Fibroblast of skin of abdomen (primary cell): ENCODE data around the gene RHO.
"Not testable (repeated sequence)": the region's sequence is repeated elsewhere in the genome, so short reads cannot be mapped to it uniquely, and the experiment has no call there.

Experiments
- DNase-seq: peaks from one replicate; pipeline ENCODE4 v3.0.0-alpha.2; 2013

RHO gene

DNA sequence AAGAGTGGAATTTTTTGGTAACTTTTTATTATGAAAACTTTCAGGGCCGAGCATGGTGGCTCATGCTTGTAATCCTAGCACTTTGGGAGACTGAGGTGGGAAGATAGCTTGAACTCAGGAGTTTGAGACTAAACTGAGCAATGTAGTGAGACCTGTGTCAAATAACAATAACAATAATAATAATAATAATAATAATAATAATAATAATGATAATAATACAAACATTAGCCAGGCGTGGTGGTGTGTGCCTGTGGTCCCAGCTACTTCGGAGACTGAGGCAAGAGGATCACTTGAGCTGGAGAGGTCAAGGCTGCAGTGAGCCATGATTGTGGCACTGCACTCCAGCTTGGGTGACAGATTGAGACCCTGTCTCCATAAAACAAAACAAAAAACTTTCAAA is 17.5 kb downstream of the RHO start:
- not testable (repeated sequence) for DNase-seq

- DNase-seq: no peak
These were observed 18.8 kb downstream of the RHO start for GRCh38 chr3:129547241-129547640.

DNA sequence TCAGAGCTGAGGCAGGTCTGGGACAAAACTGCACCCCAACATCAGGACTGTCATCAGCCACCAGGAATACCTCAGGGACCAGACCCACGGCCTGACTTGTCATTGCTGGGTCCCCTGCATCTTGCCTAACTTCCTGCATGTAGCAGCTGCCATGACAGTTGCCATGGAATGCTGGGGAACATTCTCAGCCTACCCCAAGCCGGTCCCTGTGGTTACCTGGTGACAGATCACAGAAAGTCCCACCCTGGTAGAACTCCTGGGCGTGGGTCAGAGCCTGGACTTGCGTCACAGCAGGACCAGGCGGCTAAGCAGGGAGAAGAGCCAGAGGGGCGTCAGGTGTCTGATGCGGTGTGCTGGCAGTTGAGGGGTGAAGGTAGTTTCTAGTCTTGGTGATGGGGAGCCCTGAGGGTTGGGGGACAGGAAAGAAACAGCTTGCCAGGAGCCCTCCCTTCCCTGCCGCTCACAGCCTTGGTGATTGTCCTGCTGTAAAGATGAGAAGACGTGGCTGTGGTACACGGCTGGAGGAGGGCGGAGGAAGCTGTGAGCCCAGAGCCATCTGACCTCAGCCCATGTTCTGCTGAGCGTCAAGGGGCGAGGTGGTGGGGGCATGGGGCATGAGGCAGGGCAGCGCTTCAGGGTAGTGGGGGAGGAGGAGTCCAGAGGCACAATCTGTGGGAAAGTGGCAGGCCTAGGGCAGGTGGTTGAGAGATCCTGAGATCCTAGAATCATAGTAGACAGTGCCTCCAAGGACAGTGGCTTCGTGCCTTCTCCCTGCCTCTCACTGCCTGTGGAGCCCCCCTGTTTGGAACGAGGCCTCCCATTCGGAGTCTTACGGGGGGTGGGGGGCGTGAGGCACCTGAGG is 19.9 kb downstream of the RHO start:
- no peak for DNase-seq

DNA sequence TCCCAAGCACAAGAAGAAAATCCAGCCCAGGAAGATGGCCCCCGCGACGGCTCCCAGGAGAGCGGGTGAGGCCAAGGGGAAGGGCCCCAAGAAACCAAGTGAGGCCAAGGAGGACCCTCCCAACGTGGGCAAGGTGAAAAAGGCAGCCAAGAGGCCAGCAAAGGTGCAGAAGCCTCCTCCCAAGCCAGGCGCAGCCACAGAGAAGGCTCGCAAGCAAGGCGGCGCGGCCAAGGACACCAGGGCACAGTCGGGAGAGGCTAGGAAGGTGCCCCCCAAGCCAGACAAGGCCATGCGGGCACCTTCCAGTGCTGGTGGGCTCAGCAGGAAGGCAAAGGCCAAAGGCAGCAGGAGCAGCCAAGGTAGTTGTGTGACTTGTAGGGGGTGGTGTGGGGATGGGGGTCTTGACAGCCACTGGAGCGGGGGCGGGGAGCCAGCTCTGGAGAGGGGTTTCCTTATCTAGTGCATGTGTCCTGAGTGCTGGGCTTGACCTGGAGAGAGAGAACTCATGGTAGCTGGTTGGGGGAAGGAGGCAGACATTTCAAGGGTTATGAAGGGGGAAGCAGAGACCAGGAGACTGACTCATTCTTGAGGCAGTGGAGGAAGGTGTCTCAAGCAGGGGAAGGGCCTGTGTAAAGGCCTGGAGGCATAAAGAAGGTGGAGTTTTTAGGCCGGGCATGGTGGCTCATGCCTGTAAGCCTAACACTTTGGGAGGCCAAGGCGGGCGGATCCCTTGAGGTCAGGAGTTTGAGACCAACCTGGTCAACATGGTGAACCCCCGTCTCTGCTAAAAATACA is 20.8 kb downstream of the RHO start:
- peak; percentile 54 for DNase-seq

DNA sequence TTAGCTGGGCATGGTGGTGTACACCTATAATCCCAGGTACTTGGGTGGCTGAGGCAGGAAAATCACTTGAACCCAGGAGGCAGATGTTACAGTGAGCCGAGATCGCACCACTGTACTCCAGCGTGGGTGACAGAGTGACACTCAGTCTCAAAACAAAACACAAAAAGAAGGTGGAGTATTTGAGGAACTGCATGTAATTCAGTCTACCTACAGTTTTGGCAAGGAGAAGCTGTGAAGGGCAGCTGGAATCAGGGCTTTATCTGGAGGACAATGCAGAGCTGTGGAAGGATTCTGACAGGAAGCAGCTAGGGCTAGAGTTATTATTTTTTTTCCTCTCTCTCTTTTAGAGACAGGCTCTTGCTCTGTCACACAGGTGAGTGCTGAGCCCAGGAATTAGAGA is 21.4 kb downstream of the RHO start:
- DNase-seq: no peak

- DNase-seq: no peak
These were observed 24.0 kb downstream of the RHO start for GRCh38 chr3:129552287-129553050.

DNA sequence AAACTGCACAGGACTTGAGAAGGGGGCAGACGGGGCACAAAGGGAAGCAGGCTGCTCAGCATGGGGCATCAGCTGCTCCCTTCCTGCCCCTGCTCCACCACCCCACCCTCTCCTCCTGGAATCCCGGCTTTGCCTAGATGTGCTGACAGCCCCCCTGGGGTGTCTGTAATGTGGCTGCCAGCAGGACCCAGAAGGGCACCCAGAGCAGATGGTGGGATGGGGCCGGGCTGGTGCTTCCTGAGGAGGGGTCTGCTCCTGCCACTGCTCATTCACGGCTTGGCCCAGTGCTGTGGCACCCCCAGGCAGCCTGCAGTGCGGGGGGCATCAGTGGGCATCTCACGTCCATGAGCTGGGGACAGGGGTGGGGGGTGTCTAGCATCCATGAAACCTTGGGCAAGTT is 24.7 kb downstream of the RHO start:
- no peak for DNase-seq

DNA sequence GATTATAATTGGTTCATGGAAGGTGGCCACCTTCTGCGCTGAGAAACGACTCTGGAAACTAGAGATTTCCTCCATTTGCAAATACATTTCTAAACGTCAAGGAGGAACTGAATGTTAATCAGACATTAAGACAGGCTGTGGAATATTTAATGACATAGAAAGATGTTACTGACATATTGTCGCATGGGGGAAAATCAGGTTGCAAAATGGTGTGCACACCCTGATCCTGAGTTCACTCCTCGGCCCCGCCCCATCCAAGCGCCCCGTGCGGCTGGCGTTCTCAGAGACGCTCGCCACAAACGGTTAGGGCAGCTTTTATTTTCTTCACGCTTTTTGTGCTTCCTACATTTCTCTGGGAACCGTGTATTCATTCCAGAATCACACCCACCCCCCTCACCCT is 25.3 kb downstream of the RHO start:
- DNase-seq: no peak

- DNase-seq: peak; percentile 57
These were observed 26.1 kb downstream of the RHO start for GRCh38 chr3:129554356-129555152.

DNA sequence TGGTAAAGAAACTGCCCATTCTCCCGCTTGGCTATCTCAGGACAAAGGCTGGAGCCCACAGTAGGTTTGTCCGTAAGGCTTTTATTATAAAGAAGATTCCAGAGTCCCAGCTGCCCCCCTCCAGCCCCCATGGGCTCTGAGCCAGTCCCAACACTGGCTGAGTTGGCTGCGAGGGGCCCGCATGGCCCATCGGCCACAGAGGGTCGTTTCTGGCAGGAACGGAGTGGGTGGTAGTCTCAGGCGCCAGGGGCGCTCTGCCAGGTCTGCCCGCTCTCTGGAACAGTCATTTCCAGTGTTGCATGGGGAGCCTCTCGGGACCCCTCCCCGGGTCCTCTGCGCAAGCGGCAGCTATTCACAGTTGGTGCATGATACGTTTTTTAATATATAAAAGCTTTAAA is 26.7 kb downstream of the RHO start:
- DNase-seq: no peak

- DNase-seq: no peak
These were observed 27.3 kb downstream of the RHO start for GRCh38 chr3:129555616-129556357.

GRCh38 chr3:129556358-129556695 is 27.9 kb downstream of the RHO start:
- no peak for DNase-seq

DNA sequence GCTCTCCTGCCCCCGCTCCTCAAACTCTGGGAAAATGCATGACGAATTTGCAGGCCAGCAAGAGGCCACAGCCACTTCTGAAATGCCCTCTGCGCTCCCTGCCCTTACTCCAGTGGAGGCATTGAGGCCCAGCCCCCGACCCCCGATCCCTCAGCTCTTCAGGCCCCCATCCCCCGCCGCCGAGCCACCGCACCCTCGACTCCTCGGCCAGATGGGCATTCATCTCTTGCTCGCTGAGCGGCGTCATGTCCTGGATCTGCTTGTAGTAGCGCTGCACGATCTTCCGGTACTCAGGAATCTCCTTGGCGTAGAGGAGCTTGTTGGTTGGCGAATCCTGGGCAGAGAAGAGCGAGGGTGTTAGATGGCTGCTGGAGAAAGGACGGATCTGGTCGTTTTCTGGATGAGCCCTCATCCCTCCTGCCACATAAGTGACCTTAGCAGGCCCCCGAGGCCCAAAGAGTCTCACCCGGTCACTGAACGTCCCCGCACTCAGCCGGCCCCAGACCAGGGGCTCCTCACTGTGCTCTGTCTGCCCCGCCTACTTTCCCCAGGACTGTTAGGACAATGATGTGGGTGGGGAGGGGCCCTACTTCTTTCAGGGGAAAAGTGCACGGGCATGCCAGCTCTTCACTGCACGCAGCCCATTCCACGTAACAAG is 28.6 kb downstream of the RHO start:
- DNase-seq: no peak

- DNase-seq: peak; percentile 13
These were observed 29.1 kb downstream of the RHO start for GRCh38 chr3:129557548-129557894.

DNA sequence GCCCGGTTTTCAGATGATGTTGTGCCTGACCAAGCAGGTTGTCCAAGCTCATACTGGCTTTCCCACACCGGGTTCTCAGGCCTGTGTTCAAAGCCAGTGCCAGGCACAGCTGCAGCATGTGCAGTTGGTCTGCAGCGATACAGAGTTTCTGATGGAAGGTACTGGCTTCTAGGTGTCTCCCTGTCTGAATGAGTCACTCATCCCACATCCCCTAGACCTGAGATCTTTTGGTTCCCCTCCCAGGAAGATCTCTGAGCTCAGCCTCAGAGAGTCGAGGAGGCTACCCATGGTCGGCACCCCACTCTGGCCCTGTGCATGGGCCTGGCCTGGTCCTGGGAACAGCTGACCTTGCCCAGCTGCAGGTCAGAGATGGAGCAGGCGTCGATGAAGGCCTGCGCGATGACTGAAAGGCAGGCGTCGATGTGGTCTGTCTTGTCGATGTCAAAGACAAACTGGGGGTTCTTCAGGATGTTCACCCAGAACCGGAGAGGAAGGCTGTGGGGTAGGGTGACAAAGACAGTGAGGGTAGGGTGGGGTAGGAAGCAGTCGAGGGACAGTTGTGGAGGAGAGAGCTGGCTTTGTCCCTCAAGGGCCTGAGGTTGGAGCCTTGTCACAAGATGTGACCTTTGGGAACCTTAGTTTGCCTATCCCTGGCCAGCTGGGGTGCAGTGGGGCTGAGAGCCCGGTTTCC is 29.8 kb downstream of the RHO start:
- no peak for DNase-seq

DNA sequence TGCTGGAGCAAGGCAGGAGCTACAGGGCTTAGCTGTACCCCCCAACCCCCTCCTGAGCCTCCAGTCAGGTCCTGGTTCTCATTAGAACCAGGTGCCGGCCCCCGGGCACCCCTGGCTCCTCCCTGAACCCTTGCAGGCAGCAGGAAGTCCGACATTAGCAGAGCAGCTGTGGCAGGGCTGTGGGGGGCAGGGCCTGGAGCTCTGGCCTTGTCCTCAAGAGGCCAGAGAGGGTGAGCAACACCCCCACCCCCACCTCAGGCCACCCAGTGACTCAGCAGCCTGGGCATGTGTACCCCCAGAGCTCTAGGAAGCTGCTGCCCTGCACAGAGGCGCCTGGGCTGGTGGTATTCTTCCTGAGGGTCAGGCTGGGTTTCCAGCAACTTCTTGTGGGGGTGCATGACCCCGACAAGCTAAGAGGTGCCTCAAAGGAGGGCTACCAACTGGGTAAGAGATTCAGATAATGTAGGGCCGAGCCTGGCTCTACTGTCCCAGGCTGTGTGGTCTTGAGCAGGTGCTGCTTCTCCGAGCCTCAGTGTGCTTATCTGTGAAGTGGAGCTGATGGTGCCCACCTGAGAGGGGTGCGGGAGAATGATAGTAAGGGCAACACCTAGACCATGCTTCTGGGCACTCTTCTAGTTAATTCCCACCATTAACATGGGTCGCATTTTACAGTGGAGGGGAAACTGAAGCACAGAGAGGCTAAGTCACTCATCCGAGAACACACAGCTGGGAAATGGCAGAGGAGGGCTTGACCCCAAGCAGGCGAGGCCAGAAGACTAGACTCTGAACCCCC is 30.5 kb downstream of the RHO start:
- DNase-seq: peak; percentile 67

- DNase-seq: no peak
These were observed 31.2 kb downstream of the RHO start for GRCh38 chr3:129559565-129560079.

GRCh38 chr3:129560269-129560787 is 31.9 kb downstream of the RHO start:
- DNase-seq: peak; percentile 63

DNA sequence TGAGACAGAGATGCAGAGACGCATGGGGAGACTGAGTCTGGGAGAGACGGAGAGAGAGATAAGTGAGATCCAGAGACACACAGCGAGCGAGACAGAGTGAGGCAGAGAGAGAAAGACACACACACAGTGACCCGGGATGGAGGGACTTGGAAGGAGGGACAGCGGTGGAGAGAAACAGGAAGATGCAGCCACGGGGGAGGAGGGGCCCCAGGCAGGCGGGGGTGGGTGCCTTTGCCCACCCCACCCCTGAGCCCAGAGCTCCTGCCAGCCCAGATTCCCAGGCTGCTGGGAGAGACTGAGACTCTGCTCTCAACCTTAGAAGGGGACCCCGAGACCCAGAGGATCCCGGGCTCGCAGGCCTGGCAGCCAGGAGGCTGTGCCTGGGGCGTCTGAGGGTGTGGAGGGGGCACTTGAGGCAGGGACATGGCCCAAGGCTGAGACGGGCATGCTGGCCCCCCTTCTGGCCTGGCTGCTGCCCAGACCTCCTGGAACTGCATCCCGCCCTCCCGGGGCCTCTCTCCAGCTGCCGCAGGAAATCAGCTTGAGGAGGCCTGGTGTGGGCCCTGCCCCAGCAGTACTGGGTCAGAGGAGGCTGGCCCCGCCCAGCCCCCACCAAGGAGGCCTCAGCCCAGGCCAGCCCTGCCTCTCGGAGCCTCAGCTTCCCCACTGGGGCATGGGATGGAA is 32.6 kb downstream of the RHO start:
- DNase-seq: peak; percentile 76
